ENCODE measurements around the gene SH3YL1.

SH3YL1 gene

DNA sequence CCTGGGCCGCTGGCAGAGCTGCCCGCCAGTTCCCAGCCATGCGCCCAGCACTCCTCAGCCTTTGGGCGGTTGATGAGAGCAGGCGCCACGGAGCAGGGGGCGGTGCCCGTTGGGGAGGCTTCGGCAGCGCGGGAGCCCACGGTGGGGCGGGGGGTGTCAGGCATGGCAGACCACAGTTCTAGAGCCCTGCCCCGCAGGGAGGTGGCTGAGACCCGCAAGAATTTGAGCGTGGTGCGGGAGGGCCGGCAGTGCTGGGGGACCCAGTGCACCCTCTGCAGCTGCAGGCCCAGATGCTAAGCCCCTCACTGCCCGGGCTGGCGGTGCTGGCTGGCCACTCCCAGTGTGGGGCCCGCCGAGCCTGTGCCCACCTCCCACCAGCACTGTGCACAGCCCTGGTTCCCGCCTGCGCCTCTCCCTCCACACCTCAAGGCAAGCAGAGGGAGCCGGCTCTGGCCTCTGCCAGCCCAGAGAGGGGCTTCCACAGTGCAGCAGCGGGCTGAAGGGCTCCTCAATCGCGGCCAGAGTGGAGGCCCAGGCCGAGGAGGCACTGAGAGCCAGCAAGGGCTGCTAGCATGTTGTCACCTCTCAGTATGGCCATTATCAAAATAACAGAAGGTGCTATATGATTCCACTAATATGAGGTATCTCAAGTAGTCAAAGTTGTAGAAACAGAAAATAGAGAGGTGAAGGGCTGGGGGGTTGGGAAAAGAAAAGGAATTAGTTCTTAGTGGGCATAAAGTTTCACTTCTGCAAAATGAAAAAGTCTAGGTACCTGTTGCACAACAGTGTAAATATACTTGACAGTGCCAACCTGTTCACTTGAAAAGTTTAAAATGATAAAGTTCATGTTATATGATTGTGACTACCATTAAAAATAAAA is 72.3 kb downstream of the SH3YL1 start:
- TF ChIP-seq, protein P1, sequence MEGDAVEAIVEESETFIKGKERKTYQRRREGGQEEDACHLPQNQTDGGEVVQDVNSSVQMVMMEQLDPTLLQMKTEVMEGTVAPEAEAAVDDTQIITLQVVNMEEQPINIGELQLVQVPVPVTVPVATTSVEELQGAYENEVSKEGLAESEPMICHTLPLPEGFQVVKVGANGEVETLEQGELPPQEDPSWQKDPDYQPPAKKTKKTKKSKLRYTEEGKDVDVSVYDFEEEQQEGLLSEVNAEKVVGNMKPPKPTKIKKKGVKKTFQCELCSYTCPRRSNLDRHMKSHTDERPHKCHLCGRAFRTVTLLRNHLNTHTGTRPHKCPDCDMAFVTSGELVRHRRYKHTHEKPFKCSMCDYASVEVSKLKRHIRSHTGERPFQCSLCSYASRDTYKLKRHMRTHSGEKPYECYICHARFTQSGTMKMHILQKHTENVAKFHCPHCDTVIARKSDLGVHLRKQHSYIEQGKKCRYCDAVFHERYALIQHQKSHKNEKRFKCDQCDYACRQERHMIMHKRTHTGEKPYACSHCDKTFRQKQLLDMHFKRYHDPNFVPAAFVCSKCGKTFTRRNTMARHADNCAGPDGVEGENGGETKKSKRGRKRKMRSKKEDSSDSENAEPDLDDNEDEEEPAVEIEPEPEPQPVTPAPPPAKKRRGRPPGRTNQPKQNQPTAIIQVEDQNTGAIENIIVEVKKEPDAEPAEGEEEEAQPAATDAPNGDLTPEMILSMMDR (IDR thresholded peaks at IDR 0.05; ENCODE audit: control insufficient read depth, insufficient read depth, low read depth, low read length, missing control alignments), result no peak
- no peak overlapping the region for H3K4me3 ChIP-seq (ENCODE audit: control insufficient read depth, low read depth, low read length)
- no peak for DNase-seq (ENCODE audit: low read depth)

DNA sequence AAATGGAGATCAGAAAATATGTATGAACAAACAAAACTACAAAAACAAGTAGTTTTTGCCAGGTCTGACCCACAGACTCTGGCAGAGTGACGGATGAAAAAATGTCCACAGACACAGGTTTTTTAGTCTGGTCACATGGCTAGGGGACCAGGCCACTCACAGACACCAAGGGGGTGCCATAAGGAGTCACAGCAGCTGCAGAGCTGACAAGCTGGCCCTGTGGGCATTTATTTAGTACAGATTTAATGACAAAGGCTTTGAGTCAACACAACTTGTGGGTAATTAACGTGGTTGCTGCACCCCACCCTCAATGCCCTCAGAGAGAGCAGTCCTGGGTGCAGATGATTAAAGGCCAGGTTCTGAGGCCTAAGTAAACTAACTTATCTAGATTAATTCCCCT is 76.0 kb downstream of the SH3YL1 start:
- TF ChIP-seq, protein P1 (IDR thresholded peaks at IDR 0.05; ENCODE audit: control insufficient read depth, insufficient read depth, low read depth, low read length, missing control alignments), result no peak
- no peak for DNase-seq (ENCODE audit: low read depth)

DNA sequence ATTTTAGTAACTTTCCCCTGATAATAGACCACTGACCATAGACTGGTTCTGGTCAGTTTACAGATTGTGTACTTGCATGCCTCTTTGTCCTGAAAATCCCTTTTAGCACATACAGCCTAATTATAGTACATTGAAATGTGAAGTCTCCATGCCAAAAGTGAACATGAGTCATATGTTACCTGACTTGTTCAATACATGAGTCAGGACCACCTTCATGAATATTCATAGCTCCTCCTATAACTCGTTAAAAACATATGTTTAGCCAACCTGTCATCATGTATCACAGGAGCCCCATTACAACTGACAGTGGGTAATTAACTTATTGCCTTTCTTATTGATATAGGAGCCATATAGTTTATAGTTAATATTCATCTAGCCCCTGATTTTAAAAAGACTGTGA is 78.6 kb downstream of the SH3YL1 start:
- DNase-seq (ENCODE audit: low read depth), result no peak
- H3K4me3 ChIP-seq (ENCODE audit: control insufficient read depth, low read depth, low read length), result no peak overlapping the region
- TF ChIP-seq, protein P1 (IDR thresholded peaks at IDR 0.05; ENCODE audit: control insufficient read depth, insufficient read depth, low read depth, low read length, missing control alignments), result no peak

More for the DNA sequence above, 76.0 kb downstream of the SH3YL1 start:
- H3K4me3 ChIP-seq (ENCODE audit: control insufficient read depth, low read depth, low read length), result no peak overlapping the region

GRCh38 chr2:184695-185094 is 79.1 kb downstream of the SH3YL1 start:
- DNase-seq (ENCODE audit: low read depth), result no peak
- TF ChIP-seq, protein P1 (IDR thresholded peaks at IDR 0.05; ENCODE audit: control insufficient read depth, insufficient read depth, low read depth, low read length, missing control alignments), result no peak
- no peak overlapping the region for H3K4me3 ChIP-seq (ENCODE audit: control insufficient read depth, low read depth, low read length)

DNA sequence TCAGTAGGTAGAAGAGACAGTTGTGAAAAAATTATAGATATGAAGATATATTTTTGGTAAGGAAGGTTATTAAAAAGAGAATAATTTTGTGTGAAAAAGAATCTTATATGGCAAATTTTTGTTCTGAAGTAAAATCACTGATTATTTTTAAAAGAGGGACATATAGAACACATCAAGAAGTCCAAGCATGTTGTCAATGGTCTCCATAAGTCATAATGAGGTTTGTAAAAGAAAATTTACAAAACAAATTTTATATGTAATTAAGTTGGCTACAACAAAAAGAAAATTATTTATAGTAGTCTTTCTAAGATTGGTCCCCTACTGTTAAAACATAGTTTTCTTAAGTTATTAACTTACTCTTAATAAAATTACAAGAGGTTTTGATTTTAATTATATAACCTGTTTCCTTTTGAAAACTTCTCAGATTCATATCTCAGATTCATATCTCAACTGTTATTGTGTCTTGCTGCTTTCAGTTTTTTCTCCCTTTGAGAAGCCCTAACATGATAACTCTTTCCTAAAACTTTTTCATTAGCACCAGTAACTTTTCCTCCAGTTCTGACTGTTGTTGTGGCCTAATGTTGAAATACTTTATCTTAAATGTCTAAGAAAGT is 81.2 kb downstream of the SH3YL1 start:
- no peak overlapping the region for H3K4me3 ChIP-seq (ENCODE audit: control insufficient read depth, low read depth, low read length)
- TF ChIP-seq, protein P1 (IDR thresholded peaks at IDR 0.05; ENCODE audit: control insufficient read depth, insufficient read depth, low read depth, low read length, missing control alignments), result no peak
- no peak for DNase-seq (ENCODE audit: low read depth)

DNA sequence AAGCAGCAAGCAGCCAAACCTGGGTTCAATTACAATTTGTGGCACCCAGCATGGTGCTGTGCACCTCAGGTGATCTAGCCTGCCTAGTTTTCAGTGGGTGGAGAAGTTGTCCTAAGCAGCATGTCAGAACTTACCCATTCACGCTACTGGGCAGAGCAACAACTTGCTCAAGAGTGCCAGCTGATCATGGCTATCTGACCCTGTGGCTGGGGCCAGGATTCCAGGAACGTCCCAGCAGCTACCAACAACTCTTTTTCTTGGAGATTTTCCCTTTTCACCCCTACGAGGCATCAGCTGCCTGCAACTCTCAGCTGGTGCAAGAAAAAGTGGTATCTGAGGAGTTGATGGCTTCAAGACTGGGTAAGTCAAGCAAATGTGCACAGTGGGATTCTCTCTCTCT is 83.5 kb downstream of the SH3YL1 start:
- TF ChIP-seq, protein P1 (IDR thresholded peaks at IDR 0.05; ENCODE audit: control insufficient read depth, insufficient read depth, low read depth, low read length, missing control alignments), result no peak
- DNase-seq (ENCODE audit: low read depth), result no peak
- no peak overlapping the region for H3K4me3 ChIP-seq (ENCODE audit: control insufficient read depth, low read depth, low read length)
